GM18507 (cell line): Measurements from ENCODE around the gene ARMC3.
"Not testable (repeated sequence)": the region's sequence is repeated elsewhere in the genome, so short reads cannot be mapped to it uniquely, and the experiment has no call there.

ENCODE experiments used
- DNase-seq: peaks from one replicate; pipeline ENCODE4 v3.0.0; 2011; ENCODE audit warnings: low read depth; ENCODE audit not compliant: insufficient read length; ENCODE audit errors: extremely low spot score
- FAIRE-seq: peaks from 2 replicates; lab custom pipeline; 2011; peaks lifted over from hg19 to GRCh38; lab: Jason Lieb, UNC

ARMC3 gene

GRCh38 chr10:23035569-23035968 lies 107.7 kb downstream of the ARMC3 start:
- FAIRE-seq (no peak), DNase-seq (no peak)

- no peak for FAIRE-seq
- no peak for DNase-seq
Measured at GRCh38 chr10:23037152-23037551, 109.3 kb downstream of the ARMC3 start.

DNA sequence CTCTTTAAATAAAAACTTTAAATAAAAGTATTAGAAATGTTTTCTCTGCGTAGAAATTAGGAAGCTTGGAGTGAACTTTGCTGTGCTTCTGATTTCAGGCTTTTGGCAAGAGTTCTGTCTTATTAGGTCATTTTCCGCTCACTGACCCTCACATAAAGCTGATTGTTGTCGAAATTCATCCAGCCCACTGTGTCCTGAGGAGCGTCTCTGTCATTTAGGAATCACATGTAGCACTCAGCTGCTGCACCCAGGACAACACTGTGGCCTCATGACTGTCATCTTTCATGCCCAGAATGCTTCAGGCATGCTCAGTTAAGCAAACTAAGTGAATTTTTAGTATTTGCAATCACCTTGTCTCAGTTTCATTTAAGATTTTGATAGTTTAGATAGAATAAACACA lies 109.7 kb downstream of the ARMC3 start:
- FAIRE-seq (no peak), DNase-seq (no peak)

- FAIRE-seq (no peak), DNase-seq (no peak)
Measured at GRCh38 chr10:23038172-23038571, 110.3 kb downstream of the ARMC3 start.

- DNase-seq = no peak
- no peak for FAIRE-seq
Measured at GRCh38 chr10:23040002-23040401, 112.1 kb downstream of the ARMC3 start.

- DNase-seq (no peak), FAIRE-seq (no peak)
Measured at GRCh38 chr10:23046027-23046426, 118.2 kb downstream of the ARMC3 start.

GRCh38 chr10:23047201-23048050 lies 119.6 kb downstream of the ARMC3 start:
- FAIRE-seq = no peak
- DNase-seq = no peak

GRCh38 chr10:23048191-23048590 lies 120.3 kb downstream of the ARMC3 start:
- FAIRE-seq (no peak), DNase-seq (no peak)

DNA sequence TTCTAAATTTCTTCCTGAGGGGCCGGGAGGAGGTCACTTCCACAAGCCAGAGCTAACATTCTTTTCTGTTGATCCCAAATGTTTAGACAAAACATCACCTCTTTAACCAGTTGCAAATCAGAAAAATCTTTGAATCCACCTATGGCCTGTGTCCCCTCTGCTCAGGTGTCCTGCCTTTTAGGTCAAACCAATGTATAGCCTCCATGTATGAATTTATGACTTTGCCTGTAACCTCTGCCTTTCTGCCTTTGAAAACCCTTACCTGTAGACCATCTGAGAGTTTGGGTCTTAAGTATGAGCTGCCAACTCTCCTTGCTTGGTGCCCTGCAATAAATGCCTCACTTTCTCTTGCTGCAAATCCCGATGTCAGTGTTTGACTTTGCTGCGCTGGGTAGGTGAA lies 123.4 kb downstream of the ARMC3 start:
- DNase-seq = no peak
- no peak for FAIRE-seq

GRCh38 chr10:23051855-23052331 lies 124.0 kb downstream of the ARMC3 start:
- DNase-seq (no peak), FAIRE-seq (no peak)

- no peak for FAIRE-seq
- DNase-seq = no peak
Measured at GRCh38 chr10:23053036-23053435, 125.2 kb downstream of the ARMC3 start.

GRCh38 chr10:23055424-23056185 lies 127.8 kb downstream of the ARMC3 start:
- DNase-seq = no peak
- FAIRE-seq = no peak

GRCh38 chr10:23056186-23056579 lies 128.3 kb downstream of the ARMC3 start:
- DNase-seq (no peak), FAIRE-seq (no peak)

- DNase-seq (no peak), FAIRE-seq (no peak)
Measured at GRCh38 chr10:23058366-23058765, 130.5 kb downstream of the ARMC3 start.

- no peak for DNase-seq
- no peak for FAIRE-seq
Measured at GRCh38 chr10:23060918-23061317, 133.1 kb downstream of the ARMC3 start.

- DNase-seq = no peak
- FAIRE-seq = no peak
Measured at GRCh38 chr10:23063045-23063972, 135.5 kb downstream of the ARMC3 start.

GRCh38 chr10:23063973-23064812 lies 136.3 kb downstream of the ARMC3 start:
- no peak for DNase-seq
- no peak for FAIRE-seq

GRCh38 chr10:23064813-23065114 lies 136.9 kb downstream of the ARMC3 start:
- not testable (repeated sequence) for FAIRE-seq, DNase-seq
